ELF-1 (cell line): ENCODE measurements around the gene DLG2.

ENCODE experiments used
- DNase-seq: peaks from one replicate; pipeline ENCODE4 v3.0.0-alpha.2; 2016; ENCODE audit warnings: low read depth, low spot score

DLG2 gene

GRCh38 chr11:84019571-84020194 is 1607.5 kb downstream of the DLG2 start:
- DNase-seq: no peak

GRCh38 chr11:84014539-84014938 is 1612.6 kb downstream of the DLG2 start:
- no peak for DNase-seq

GRCh38 chr11:84012171-84012826 is 1614.8 kb downstream of the DLG2 start:
- DNase-seq: no peak

GRCh38 chr11:84003181-84003580 is 1624.0 kb downstream of the DLG2 start:
- no peak for DNase-seq

- no peak for DNase-seq
Measured at GRCh38 chr11:83998921-83999320, 1628.2 kb downstream of the DLG2 start.

- no peak for DNase-seq
Measured at GRCh38 chr11:83990160-83990733, 1636.9 kb downstream of the DLG2 start.

GRCh38 chr11:83982825-83983224 is 1644.3 kb downstream of the DLG2 start:
- DNase-seq: no peak

GRCh38 chr11:83979593-83979992 is 1647.6 kb downstream of the DLG2 start:
- no peak for DNase-seq

GRCh38 chr11:83978942-83979341 is 1648.2 kb downstream of the DLG2 start:
- DNase-seq: no peak

GRCh38 chr11:83976086-83976485 is 1651.1 kb downstream of the DLG2 start:
- no peak for DNase-seq

- DNase-seq: no peak
Measured at GRCh38 chr11:83972536-83972935, 1654.6 kb downstream of the DLG2 start.

GRCh38 chr11:83971063-83971462 is 1656.1 kb downstream of the DLG2 start:
- no peak for DNase-seq

GRCh38 chr11:83970061-83970671 is 1657.0 kb downstream of the DLG2 start:
- DNase-seq: no peak

GRCh38 chr11:83957038-83957900 is 1669.9 kb downstream of the DLG2 start:
- no peak for DNase-seq

GRCh38 chr11:83956119-83956697 is 1670.9 kb downstream of the DLG2 start:
- no peak for DNase-seq

- no peak for DNase-seq
Measured at GRCh38 chr11:83954780-83955179, 1672.4 kb downstream of the DLG2 start.

- DNase-seq: no peak
Measured at GRCh38 chr11:83951521-83951920, 1675.6 kb downstream of the DLG2 start.

GRCh38 chr11:83948200-83948599 is 1678.9 kb downstream of the DLG2 start:
- DNase-seq: no peak

GRCh38 chr11:83945976-83946375 is 1681.2 kb downstream of the DLG2 start:
- no peak for DNase-seq

GRCh38 chr11:83941050-83941449 is 1686.1 kb downstream of the DLG2 start:
- DNase-seq: no peak

GRCh38 chr11:83938148-83938547 is 1689.0 kb downstream of the DLG2 start:
- no peak for DNase-seq
